ENCODE measurements around the gene CHN2.

Gene CHN2

GRCh38 chr7:29471444-29472138 is 277.0 kb downstream of the CHN2 start:
- peak; percentile 80 for DNase-seq (ENCODE audit: low spot score)

- no peak for DNase-seq (ENCODE audit: low spot score)
Measured at GRCh38 chr7:29476916-29477315, 282.3 kb downstream of the CHN2 start.

DNA sequence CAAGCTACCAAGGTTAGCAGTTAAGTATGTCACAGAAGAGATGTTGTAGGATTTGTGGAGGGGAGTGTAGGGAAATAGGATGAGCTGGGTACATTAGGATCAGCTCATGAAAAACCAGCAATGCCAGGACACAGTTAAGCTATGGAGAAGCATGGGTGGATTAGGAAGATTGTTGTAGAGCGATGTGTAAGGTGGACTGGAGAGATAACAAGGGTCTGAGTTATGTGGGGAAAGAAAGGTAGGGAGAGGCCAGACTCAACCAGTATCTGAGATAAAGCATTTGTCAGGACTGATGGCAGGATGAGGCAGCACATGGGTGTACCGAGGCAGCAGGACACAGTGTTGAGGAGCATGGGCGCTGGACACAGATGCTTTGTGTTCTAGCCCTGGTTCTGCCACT is 283.7 kb downstream of the CHN2 start:
- DNase-seq (ENCODE audit: low spot score): no peak

DNA sequence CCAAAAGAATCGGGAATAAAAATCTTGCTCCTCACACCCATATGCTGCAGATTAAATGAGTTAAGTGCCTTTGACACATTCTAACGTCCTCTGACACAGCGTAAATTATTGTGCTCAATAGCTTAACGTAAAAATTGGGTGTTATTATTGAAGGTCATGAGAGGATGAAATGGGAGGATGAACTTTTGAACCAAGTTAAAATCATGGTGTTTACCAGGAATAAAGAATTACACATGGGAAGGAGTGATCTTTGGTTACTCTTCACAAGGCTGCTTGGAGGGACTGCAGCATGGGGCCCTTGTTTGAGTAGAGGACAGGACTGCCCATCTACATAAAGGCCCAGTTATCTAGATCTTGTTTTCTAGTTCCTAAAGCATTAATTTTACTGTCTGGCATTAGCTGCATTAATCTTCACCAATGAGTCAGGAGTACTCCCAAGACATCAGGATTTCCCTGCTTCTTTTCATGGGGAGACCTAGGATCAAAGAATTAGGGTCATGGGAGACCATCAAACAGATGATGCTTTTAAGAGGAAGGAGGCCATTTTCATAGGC is 284.2 kb downstream of the CHN2 start:
- DNase-seq (ENCODE audit: low spot score): no peak

DNA sequence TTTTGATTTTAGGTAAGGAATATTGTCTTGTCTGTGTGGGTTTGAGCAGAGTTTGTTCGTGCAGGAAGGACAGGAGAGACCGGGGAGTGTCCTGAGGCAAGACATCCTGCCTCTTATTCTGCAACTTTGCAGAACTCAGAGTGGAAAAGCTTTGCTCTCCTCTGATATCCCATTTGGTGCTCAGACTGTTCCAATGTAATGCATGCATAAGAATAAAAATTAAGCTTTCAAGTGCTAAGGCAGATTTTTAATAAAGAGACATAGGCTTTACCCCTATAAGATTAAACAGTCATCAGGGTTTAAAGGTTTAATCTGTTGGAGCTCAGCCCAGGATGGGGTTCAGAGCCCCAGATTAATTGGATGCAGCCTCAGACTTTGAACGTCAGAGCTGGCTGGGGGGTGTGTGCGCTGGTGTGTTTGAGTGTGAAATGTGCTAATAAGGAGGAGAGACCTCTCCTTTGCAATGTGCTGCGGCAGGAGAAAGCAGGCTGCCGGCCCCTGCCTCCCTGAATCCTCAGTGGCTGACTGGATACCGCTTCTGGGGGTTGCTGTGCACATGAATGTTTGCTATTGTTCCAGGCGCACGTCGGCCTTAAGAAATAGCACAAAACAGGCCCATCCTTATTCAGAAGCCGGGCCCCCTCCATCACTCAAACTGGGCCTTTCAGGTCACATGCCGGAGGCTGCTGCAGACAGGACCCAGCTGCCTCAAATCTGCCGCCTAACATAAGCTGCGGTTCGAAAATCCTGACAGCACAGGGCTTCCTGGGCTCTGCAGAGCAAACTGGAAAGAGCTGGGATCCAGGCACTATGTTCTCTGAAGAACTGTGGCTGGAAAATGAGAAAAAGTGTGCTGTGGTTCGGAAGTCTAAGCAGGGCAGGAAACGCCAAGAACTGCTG is 285.0 kb downstream of the CHN2 start:
- no peak for DNase-seq (ENCODE audit: low spot score)

DNA sequence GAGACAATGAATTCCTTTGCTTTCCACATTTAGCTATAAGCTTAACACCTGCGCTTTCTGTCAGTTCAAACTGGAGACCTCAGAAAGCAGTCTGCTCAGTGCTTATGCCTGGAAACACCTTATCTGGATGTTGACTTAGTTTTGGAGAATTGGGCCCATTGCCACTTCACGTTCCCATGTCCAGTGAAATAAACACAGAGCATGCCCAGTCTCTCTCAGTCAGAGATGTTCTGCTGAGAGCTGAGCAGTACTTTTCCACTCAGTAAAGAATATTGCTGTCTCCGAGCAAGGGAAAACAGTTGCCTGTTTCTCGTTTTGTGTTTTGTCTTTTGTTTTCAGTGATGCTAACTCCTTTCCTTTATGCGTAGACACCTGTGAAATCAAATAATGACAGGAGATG is 285.9 kb downstream of the CHN2 start:
- DNase-seq (ENCODE audit: low spot score): no peak

DNA sequence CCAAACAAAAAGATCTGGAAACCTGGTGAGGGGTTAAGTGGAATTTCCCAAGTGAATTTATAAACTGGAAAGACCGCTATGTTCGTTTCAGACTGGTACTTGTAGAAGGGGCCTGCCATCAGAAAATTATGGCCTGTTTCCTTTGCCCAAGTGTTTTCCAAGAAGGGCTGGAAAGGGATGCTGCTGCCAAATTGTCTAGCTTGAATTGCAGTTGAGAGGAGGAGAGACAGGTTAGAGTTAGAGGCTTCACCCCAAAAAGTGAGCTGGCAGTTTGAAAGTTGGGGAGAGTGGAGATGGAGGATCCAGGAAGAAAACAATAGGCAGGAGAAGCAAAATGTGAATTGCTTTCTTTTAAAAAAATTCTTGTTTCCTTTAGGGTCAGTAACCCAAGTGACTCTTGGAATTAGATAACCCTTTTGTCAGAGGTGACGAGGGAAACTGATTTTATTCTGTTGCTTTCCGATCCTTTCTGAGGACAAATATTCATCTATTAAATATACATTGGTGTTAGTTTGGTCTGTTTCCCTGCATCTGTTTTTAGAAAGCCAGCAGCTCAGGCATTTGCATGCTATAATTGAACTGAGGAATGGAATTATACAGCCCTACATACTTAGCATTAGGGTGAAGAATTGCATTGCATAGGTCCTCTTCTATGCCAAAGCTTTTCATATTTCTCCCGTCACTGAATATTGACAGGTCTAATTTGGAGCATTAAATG is 286.5 kb downstream of the CHN2 start:
- no peak for DNase-seq (ENCODE audit: low spot score)

- no peak for DNase-seq (ENCODE audit: low spot score)
Measured at GRCh38 chr7:29482056-29482455, 287.5 kb downstream of the CHN2 start.

- DNase-seq (ENCODE audit: low spot score): no peak
Measured at GRCh38 chr7:29483219-29484104, 288.9 kb downstream of the CHN2 start.

- DNase-seq (ENCODE audit: low spot score): no peak
Measured at GRCh38 chr7:29484280-29484679, 289.7 kb downstream of the CHN2 start.

GRCh38 chr7:29485339-29486190 is 291.0 kb downstream of the CHN2 start:
- DNase-seq (ENCODE audit: low spot score): no peak

DNA sequence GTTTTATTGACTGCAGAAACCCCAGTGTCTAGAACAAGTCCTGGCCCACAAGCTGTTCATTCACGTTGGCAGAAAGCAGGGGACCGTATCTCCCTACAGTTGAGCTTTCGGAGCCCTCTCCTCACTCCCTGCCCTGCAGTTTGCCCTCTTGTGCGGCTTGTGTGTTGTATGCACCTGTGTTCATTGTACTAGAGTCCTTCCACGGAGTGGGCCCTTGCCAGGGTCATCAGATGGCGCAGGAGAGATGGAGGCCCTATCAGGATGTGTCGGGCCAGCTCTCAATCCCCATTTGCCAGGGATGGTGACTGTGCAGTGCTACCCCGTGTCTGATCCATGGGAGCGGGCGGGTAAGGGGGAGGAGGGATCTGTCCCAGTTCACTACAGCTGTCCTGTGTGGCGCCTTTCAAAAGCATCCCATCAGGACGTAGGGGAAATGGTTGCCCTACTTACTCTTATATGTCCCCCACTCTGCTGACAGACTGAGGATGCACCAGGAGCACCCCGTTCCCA is 291.7 kb downstream of the CHN2 start:
- no peak for DNase-seq (ENCODE audit: low spot score)

DNA sequence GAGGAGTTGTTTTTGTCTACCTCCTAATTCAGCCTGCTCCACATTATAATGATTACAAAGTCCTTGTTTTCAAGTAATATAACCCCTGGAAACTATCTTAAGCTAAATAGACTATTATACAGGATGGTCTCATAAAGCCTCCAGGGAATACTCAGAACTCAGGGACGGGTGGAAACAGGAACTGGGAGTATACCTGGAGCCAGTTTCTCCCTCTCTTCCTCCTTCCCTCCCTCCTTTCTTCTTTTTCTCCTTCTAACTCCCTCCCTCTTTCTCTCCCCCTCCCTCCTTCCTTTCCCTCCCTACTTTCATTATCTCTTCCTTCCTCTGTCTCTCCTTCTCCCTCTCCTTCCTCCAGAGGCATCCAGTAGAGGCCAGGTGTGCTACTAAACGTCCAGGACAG is 292.8 kb downstream of the CHN2 start:
- no peak for DNase-seq (ENCODE audit: low spot score)

DNA sequence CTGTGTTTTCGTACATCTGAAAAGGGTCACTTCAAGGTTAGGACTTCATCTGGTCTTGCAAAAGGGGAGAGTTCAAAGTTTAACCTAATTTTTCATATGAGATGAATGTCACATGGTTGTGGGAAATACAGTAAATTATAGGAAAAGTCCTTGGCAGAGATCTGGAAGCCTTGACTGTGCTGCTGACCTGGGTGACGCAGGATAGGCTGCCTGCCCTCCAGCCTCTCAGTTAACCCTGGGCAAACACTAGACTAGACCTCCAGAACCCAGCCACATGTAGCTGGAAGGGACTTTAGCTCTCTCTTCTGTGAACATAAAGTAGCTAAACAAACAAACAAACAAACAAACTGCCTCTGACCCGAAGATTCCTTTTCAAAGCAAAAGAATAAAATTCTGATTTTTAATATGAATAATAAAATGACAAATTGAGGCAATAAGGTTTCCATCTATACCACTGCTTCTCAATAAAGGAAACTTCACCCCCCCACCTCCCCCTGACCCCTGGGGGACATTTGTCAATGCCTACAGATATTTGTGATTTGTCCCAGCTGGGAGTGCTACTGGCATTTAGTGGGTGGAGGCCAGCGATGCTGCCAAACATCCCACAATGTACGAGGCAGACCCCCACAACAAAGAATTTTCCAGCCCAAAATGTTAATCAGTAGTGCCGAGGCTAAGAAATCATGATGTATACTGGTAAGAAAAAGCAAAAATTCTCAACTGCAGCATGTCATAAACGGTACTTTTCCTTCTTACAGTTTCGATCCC is 293.8 kb downstream of the CHN2 start:
- DNase-seq (ENCODE audit: low spot score): no peak

GRCh38 chr7:29488977-29489376 is 294.4 kb downstream of the CHN2 start:
- peak; percentile 12 for DNase-seq (ENCODE audit: low spot score)

- no peak for DNase-seq (ENCODE audit: low spot score)
Measured at GRCh38 chr7:29490094-29490607, 295.6 kb downstream of the CHN2 start.

DNA sequence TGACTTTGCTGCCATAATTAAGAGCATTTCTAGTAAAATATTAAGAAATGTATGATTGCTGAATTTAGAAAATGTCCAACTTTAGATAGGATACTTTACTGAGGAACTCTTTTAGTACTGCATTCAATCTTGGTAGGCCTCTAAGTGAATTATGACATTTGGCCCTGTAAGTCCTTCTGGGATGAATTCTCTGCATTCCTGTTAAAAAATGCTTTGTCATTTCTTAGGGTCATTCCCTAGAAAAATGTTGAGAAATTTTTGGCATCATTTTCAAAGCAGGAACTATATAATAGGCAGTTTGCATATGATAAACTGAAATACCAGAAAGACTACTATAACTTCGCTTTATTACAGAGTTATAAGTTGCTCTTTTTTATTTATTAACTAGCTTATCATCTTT is 299.8 kb downstream of the CHN2 start:
- DNase-seq (ENCODE audit: low spot score): no peak

- DNase-seq (ENCODE audit: low spot score): no peak
Measured at GRCh38 chr7:29495653-29496052, 301.1 kb downstream of the CHN2 start.

DNA sequence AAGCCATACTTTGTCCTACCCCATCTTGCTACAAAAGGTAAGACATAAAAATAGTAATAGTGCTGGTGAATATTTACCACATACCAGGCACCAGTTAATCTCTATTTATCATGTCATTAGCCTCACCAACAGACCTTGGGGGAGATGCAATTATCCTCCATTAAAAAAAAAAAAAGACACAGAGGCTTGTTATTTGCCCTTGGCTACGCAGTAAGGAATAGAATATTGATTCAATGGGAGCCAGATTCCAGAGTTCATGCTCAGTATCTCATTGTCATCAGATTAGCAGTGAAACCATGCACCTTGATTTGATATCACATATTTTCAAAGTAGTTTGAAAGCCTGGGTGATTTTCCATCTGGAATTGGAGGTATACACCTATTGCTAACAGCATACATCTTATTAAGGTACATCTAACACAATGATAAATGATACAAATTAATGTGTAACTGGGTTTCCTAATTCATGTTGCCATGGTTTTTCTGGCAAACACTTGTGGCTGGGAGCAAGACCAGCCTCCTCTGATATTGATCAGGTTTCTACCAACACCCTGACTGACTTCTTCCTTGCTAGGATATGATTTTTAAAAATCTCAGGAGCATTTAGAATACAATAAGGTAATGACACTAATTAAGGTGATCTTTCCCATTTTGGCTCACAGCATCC is 301.9 kb downstream of the CHN2 start:
- no peak for DNase-seq (ENCODE audit: low spot score)
